ENCODE data around the gene MAPK14. TPM values are rescaled to one million over a fixed set of nuclear protein-coding genes. Genes with fewer than 3 reads are reported as not detected.
A peak's percentile ranks its signal among the peaks of the same experiment; 100 is the strongest.

MAPK14 gene
- total RNA-seq, 3 donors from 2014 or later: 56.1 to 67.7 (median 63.2) TPM

DNA sequence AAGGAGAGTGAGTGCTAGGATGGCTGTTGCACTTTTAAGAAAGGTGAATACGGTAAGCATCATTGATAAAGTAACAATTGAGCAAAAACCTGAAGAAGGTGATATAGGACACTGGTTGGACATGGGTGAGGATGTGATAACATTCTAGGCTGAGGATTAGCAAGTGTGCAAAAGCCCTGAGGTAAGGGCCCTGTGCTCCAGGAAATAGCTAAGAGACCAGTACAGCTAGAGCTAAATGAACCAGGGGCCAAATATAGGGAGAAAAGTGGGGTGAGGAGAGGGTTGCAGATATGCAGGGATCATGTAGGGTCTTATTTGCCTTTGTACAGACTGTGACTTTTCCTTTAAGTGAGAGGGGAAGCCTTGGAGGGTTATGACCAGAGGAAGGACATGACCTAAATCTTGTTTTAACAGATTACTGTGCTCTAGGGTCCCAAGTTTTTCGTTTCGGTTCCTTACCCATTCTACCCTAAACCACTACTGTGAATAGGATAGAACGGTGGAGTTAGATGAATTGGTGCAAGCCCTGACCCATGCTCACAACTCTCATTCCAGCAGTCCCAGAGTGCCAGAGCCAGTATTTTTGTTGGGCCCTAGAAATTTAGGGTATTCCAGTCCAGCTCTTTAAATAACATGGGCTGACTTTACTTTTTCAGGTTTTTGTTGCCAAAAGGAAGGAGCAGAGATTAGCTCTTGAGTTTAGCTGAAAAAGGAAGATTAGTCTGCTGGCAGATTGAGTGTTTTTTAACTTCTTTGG is 10.7 kb downstream of the MAPK14 start:
- no peak overlapping the region for H3K4me3 ChIP-seq
- H3K9me3 ChIP-seq: no peaks in the 10 kb centered on the region
- ATAC-seq (peak; percentile 17), DNase-seq (no peak)
- H3K4me1 ChIP-seq (ENCODE audit: low read depth): peaks cover 20% of the 10 kb centered on the region
- intact Hi-C loops (cut with DNase I, micrococcal nuclease): no loop called here
- TF ChIP-seq, protein P1, sequence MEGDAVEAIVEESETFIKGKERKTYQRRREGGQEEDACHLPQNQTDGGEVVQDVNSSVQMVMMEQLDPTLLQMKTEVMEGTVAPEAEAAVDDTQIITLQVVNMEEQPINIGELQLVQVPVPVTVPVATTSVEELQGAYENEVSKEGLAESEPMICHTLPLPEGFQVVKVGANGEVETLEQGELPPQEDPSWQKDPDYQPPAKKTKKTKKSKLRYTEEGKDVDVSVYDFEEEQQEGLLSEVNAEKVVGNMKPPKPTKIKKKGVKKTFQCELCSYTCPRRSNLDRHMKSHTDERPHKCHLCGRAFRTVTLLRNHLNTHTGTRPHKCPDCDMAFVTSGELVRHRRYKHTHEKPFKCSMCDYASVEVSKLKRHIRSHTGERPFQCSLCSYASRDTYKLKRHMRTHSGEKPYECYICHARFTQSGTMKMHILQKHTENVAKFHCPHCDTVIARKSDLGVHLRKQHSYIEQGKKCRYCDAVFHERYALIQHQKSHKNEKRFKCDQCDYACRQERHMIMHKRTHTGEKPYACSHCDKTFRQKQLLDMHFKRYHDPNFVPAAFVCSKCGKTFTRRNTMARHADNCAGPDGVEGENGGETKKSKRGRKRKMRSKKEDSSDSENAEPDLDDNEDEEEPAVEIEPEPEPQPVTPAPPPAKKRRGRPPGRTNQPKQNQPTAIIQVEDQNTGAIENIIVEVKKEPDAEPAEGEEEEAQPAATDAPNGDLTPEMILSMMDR (IDR thresholded peaks at IDR 0.05): no peak
- H3K36me3 ChIP-seq (ENCODE audit: low read depth): no peaks in the 10 kb centered on the region

DNA sequence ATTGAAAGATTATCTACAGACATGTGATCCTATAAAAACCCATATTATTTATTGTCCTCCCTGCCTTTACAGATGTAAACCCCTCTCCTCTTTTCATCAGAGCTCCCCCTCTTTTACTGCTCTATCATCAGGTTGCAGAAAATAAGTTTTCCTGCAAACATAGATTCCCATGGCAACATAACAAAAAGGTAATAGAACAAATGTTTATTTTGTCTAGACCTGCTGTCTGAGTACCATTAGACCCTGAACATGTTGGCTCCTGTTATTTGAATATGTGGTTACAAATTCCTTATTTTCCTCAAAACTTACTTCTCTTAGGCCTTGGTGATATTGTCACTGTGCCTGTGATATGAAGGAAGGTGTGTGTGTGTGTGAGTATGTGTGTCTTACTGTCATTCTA is 11.5 kb downstream of the MAPK14 start:
- Histone ChIP-seq H3K9me3 (no peaks in the 10 kb centered on the region), H3K36me3 (ENCODE audit: low read depth) (no peaks in the 10 kb centered on the region), H3K4me3 (no peak overlapping the region), H3K4me1 (ENCODE audit: low read depth) (peaks cover 20% of the 10 kb centered on the region)
- TF ChIP-seq, protein P1 (IDR thresholded peaks at IDR 0.05): no peak
- intact Hi-C loops (cut with DNase I, micrococcal nuclease): no loop called here
- no peak for ATAC-seq
- no peak for DNase-seq

DNA sequence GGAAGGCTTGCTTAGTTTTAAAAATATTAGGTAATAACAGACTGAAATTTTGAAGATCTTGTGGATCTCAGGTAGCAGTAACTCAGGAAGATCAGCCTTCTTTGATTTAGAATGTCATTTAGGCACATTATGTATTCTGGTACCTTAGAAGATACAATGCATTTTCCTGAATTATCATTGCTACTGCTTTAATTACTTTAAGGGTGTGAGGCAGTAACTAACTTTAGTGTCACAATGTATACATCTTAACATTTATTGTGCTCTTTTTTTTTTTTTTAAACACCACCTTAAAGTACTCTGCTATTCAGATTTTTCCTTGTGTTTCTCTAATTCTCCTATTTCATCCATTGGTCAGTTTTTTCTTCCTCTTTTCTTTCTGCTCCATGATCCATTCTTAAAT is 13.3 kb downstream of the MAPK14 start:
- DNase-seq: no peak
- Histone ChIP-seq H3K9me3 (no peaks in the 10 kb centered on the region), H3K36me3 (ENCODE audit: low read depth) (no peaks in the 10 kb centered on the region), H3K4me1 (ENCODE audit: low read depth) (peaks cover 22% of the 10 kb centered on the region), H3K4me3 (no peak overlapping the region)
- TF ChIP-seq, protein P1 (IDR thresholded peaks at IDR 0.05): no peak
- intact Hi-C loops (cut with DNase I, micrococcal nuclease): no loop called here
- ATAC-seq: peak; percentile 62

DNA sequence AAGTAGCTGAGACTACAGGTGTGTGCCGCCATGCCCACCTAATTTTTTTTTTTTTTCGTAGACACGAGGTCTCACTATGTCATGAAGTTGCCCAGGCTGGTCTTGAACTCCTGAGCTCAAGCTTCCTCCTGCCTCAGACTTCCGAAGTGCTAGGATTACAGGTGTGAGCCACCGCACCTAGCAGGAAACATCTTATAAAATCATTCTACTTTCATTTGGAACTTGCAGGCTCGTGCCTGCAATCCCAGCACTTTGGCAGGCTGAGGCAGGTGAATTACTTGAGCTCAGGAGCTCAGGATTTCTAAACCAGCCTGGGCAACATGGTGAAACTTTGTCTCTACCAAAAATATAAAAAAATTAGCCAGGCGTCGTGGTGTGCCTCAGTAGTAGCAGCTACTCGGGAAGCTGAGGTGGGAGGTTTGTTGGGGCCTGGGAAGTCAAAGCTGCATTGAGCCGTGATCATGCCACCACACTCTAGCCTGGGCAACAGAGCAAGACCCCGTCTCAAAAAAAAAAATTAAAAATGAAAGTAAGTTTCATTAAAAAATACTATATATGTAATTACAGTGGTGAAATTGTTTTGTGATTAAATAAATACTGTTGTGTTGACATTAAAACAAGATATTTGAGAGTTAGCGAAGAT is 15.1 kb downstream of the MAPK14 start:
- ATAC-seq: peak; percentile 43
- Histone ChIP-seq H3K9me3 (no peaks in the 10 kb centered on the region), H3K4me3 (no peak overlapping the region), H3K36me3 (ENCODE audit: low read depth) (no peaks in the 10 kb centered on the region), H3K4me1 (ENCODE audit: low read depth) (peaks cover 30% of the 10 kb centered on the region)
- intact Hi-C loops (cut with DNase I, micrococcal nuclease): no loop called here
- DNase-seq: no peak
- TF ChIP-seq, protein P1 (IDR thresholded peaks at IDR 0.05): no peak

DNA sequence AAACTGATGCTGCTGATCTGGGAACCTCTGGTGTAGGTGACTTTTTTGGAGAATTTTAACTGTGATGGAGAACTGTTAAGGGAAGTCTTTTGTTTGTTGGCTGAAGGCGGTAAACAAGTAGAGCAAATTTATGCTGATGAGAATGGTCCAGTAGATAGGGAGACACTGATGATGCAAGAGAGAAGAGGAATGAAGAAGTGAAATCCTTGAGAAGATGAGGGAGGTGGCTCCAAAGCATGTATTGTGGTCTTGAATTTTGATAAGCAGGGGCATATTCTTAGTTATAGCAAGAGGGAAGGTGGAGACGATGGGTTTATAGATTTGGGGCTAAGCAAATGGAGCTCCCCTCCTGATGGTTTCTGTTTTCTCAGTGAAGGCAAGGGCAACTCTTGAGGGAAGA is 22.0 kb downstream of the MAPK14 start:
- intact Hi-C loops (cut with DNase I, micrococcal nuclease): no loop called here
- Histone ChIP-seq H3K4me3 (no peak overlapping the region), H3K36me3 (ENCODE audit: low read depth) (no peaks in the 10 kb centered on the region), H3K9me3 (no peaks in the 10 kb centered on the region), H3K4me1 (ENCODE audit: low read depth) (peaks cover 22% of the 10 kb centered on the region)
- DNase-seq: no peak
- no peak for ATAC-seq
- TF ChIP-seq, protein P1 (IDR thresholded peaks at IDR 0.05): no peak

Data from mucosa of descending colon (tissue), 3 donors.